BJ (cell line): ENCODE measurements around the gene CHCHD2. TPM values are rescaled to one million over a fixed set of nuclear protein-coding genes. Genes with fewer than 3 reads are reported as not detected.
"Not testable (repeated sequence)": the region's sequence is repeated elsewhere in the genome, so short reads cannot be mapped to it uniquely, and the experiment has no call there.

Source experiments
- CTCF ChIA-PET: fragments of 350-600 bp; formaldehyde crosslinking; extraction: SDS; loops from one replicate; lab custom pipeline; 2021; ENCODE audit warnings: antibody characterized with exemption, inconsistent platforms; lab: Yijun Ruan, JAX
- POLR2A ChIA-PET: fragments of 300-600 bp; sonication (Branson Sonifier 250); formaldehyde crosslinking; extraction: SDS; loops from one replicate; lab custom pipeline; 2021; ENCODE audit warnings: antibody characterized with exemption; lab: Charles Lee
- DNase-seq: peaks from one replicate; pipeline ENCODE4 v3.0.0-alpha.2; 2011; ENCODE audit warnings: low read depth
- H3K27me3 ChIP-seq: 2 replicates; pipeline ENCODE4 v1.6.0; 2011; ENCODE audit warnings: low read length; ENCODE audit not compliant: control insufficient read depth, insufficient read depth
- H3K36me3 ChIP-seq: 2 replicates; pipeline ENCODE4 v1.5.1; 2011; ENCODE audit warnings: low read length; ENCODE audit not compliant: control insufficient read depth, insufficient read depth
- H3K4me3 ChIP-seq: 2 replicates; pipeline ENCODE4 v1.5.1; 2011; ENCODE audit warnings: low read depth, mild to moderate bottlenecking, control low read depth, low read length
- polyA minus RNA-seq: library from RNA; depleted of rRNA, polyadenylated mRNA; stranded (reverse); fragments of >200 nt; gene quantifications from 2 replicates; pipeline ENCODE4 v1.2.3, GENCODE V29; 2011; rRNA and poly(A)+ RNA removed
- polyA plus RNA-seq: library from polyadenylated mRNA; depleted of rRNA; stranded (reverse); fragments of >200 nt; gene quantifications from 2 replicates; pipeline ENCODE4 v1.2.3, GENCODE V29; 2011; rRNA removed
- TF ChIP-seq, protein P1 (sequence below): IDR thresholded peaks from 2 replicates; pipeline ENCODE4 v1.5.1; 2011; ENCODE audit warnings: low read depth, mild to moderate bottlenecking, control low read depth, inconsistent platforms, low read length, moderate library complexity; ENCODE audit not compliant: insufficient read depth

The CHCHD2 gene, protein sequence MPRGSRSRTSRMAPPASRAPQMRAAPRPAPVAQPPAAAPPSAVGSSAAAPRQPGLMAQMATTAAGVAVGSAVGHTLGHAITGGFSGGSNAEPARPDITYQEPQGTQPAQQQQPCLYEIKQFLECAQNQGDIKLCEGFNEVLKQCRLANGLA
- polyA plus RNA-seq (299 and 342 TPM in 2 replicates), polyA minus RNA-seq (51.3 and 86.2 TPM in 2 replicates)

DNA sequence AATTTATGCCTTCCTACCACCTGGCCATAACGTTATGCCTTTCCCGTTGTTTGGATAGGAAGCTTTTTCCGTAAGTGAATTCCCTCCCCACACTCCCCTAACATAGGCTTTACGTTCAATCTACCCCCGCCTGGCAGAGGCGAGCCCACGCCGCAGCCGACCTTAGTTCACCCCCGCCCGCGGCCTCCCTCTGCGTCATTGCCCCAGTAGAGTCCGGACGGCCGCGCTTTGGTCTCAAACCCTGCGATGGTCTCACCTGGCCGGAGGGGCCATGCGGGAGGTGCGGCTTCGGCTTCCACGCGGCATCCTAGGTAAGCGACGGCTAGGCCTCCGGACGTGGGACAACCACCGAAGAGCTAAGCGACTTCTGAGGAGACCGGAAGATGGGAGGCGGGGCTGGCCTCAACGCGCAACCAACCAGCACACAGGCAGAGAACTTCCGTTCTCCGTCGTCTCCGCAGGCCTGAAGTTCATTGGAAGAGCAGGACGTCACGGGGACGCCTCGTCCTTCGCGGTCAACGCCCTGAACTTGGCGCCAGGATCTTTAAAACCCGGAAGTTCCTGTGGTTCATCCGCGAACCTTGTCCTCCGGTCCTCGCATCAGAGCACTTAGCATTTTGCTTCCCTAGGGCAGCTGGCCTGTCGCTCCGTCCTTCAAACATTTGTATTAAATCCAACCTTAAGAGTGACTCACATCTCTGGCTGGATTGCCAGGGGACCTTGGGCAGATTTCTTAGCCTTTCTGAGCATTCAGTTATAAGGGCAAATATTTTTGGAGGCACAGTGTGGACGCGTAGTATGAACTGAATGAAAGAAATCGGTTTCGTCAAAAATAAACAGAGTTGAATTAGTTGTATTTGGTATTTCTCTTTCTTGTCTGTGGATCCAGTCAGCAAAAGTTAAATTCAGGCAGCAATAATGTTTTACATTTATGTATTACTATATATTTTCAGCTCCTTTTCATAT lies at the start of gene CHCHD2:
Gene CHCHD2, minus strand, starts transcription at position 369 of the 966 bp plus-strand sequence. Its CDS starts 63 bp downstream, at position 306.
- POLR2A ChIA-PET = interaction anchor here (0.6 to 1.0 kb wide), 2 partner anchors 13 to 27 kb away, joined by 3 to 4 read pairs; partner anchors contain the start of gene PHKG1

DNA sequence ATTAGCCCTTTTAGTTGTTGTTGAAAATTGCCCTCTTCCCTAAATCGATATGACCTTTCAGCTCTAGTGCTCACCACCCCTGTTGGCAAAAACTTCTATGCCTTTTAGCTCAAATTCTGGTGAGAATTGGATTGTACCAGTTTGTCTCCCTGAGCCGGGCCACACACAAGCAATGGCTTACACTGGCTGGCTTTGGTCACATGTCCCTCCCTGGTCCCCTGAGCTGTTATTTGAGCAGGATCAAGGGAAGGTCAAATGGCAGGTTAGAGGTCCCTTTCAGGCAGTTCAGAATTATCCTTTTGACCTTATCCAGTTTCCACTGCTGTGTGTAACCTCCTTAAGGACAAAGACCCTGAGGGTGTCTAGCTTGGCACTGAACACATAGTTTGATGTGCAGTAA lies 24.8 kb upstream of the CHCHD2 start:
- H3K36me3 ChIP-seq, H3K4me3 ChIP-seq, POLR2A ChIA-PET, H3K27me3 ChIP-seq, DNase-seq: not testable (repeated sequence)
- CTCF ChIA-PET = interaction anchor here (0.6 kb wide), 1 partner anchor 1743 kb away, joined by 4 read pairs; no protein-coding TSS in a partner anchor

More for the DNA sequence above, at the start of gene CHCHD2:
- H3K4me3 ChIP-seq = peak within 1 kb of the TSS; percentile 63
- DNase-seq = peak; percentile 95
- TF ChIP-seq, protein P1, sequence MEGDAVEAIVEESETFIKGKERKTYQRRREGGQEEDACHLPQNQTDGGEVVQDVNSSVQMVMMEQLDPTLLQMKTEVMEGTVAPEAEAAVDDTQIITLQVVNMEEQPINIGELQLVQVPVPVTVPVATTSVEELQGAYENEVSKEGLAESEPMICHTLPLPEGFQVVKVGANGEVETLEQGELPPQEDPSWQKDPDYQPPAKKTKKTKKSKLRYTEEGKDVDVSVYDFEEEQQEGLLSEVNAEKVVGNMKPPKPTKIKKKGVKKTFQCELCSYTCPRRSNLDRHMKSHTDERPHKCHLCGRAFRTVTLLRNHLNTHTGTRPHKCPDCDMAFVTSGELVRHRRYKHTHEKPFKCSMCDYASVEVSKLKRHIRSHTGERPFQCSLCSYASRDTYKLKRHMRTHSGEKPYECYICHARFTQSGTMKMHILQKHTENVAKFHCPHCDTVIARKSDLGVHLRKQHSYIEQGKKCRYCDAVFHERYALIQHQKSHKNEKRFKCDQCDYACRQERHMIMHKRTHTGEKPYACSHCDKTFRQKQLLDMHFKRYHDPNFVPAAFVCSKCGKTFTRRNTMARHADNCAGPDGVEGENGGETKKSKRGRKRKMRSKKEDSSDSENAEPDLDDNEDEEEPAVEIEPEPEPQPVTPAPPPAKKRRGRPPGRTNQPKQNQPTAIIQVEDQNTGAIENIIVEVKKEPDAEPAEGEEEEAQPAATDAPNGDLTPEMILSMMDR = no peak
- no peaks in the 10 kb centered on the region for H3K27me3 ChIP-seq
- CTCF ChIA-PET = no interaction called here
- H3K36me3 ChIP-seq = peaks cover 9% of the 10 kb centered on the region

DNA sequence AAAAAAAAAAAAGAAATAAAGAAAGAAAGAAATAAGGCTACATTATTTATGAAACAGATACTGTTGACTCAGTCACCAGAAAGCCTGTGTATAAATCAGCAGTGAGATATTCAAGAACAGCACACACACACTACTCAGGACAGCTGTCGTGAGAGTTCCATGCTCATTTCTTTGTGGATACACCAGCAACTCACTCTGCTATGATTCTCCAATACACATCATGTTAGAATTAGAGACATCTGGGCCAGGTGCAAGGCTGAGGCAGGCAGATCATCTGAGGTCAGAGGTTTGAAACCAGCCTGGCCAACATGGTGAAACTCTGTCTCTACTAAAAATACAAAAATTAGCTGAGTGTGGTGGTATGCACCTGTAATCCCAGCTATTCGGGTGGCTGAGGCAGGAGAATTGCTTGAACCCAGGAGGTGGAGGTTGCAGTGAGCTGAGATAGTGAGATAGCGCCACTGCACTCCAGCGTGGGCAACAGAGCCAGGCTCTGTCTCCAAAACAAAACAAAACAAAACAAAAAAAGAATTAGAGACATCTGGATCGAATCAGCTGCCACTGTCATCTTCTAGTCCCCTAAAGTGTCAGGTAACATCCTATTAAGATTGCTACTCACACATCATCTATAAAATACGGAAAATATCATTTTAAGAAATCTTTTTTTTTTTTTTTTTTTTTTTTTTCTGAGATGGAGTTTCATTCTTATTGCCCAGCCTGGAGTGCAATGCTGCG lies 21.1 kb upstream of the CHCHD2 start:
- no peaks in the 10 kb centered on the region for H3K27me3 ChIP-seq
- TF ChIP-seq, protein P1 = no peak
- POLR2A ChIA-PET = no interaction called here

DNA sequence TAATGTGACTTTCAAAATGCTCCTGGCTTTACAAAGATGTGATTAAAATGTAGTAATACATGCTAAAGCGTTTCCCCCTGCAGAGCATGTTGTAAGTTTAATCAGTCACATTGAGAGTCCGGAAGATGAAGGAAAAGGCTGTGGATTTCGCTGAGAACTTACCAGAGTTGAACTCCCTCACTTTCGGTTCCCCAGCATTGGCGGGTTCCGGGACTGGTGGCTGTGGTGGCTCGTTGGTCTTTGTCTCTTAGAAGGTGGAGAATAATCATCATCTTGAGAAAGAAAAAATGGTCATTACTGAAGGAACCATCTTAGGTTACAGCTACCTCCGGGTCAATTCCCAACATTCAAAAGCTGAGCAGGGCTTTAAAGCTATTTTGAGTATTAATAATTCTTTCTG lies 19.6 kb upstream of the CHCHD2 start:
- no peak overlapping the region for H3K4me3 ChIP-seq
- H3K27me3 ChIP-seq = no peaks in the 10 kb centered on the region
- no peak for DNase-seq
- TF ChIP-seq, protein P1 = no peak
- CTCF ChIA-PET = no interaction called here
- H3K36me3 ChIP-seq = no peaks in the 10 kb centered on the region
- POLR2A ChIA-PET = no interaction called here

More for the DNA sequence above, 21.1 kb upstream of the CHCHD2 start:
- no peak for DNase-seq
- H3K4me3 ChIP-seq = no peak overlapping the region
- no peaks in the 10 kb centered on the region for H3K36me3 ChIP-seq
- CTCF ChIA-PET = no interaction called here

DNA sequence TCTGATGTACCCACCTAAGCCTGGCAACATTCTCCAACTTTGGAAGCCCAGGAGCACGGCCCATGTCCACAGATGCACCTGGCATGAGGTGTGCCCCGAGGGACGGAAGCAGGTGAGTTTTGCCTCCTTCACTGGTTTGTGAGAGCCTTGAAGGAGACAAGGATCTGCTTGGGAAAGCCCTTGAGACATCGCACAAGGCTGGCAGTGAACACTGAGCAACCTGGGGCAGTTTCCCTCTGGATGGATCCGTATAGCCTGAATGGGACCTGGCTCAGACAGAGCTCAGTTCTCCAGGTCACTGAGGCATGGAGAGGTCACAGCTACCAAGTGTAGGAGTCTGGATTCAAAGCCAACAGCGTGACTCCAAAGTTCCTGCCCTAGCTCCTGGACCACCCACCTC lies 18.7 kb upstream of the CHCHD2 start:
- POLR2A ChIA-PET = no interaction called here
- Histone ChIP-seq H3K27me3 (no peaks in the 10 kb centered on the region), H3K4me3 (no peak overlapping the region), H3K36me3 (no peaks in the 10 kb centered on the region)
- CTCF ChIA-PET = no interaction called here
- TF ChIP-seq, protein P1 = no peak
- DNase-seq = no peak
